Gastroesophageal sphincter (tissue), 3 donors: ENCODE data around the gene SNRNP70.

Experiments
- POLR2A ChIP-seq, 2 donors: fragments of 450-650 bp; IDR thresholded peaks; one replicate each; pipeline ENCODE4 v1.6.1; 2017; ENCODE audit warnings: antibody characterized with exemption in 2 of 2, mild to moderate bottlenecking in 2 of 2, moderate library complexity in 1 of 2
- POLR2AphosphoS5 ChIP-seq: sonication (generic); formaldehyde crosslinking; IDR thresholded peaks from one replicate; pipeline ENCODE4 v1.6.1; 2017; ENCODE audit warnings: antibody characterized with exemption
- TF ChIP-seq, protein P1 (sequence below), 4 experiments: fragments of 200-600 bp in 2 of 4; fragments of 450-650 bp in 2 of 4; sonication (generic) in 1 of 4; IDR thresholded peaks; one replicate each; pipeline ENCODE4 v1.5.1; 2017 to 2019; ENCODE audit warnings: antibody characterized with exemption in 4 of 4, mild to moderate bottlenecking in 2 of 4, moderate library complexity in 2 of 4

GRCh38 chr19:49128545-49129237 is 43.4 kb downstream of the SNRNP70 start:
- TF ChIP-seq POLR2A (IDR thresholded peaks at IDR 0.05), result no peak
- TF ChIP-seq, protein P1, sequence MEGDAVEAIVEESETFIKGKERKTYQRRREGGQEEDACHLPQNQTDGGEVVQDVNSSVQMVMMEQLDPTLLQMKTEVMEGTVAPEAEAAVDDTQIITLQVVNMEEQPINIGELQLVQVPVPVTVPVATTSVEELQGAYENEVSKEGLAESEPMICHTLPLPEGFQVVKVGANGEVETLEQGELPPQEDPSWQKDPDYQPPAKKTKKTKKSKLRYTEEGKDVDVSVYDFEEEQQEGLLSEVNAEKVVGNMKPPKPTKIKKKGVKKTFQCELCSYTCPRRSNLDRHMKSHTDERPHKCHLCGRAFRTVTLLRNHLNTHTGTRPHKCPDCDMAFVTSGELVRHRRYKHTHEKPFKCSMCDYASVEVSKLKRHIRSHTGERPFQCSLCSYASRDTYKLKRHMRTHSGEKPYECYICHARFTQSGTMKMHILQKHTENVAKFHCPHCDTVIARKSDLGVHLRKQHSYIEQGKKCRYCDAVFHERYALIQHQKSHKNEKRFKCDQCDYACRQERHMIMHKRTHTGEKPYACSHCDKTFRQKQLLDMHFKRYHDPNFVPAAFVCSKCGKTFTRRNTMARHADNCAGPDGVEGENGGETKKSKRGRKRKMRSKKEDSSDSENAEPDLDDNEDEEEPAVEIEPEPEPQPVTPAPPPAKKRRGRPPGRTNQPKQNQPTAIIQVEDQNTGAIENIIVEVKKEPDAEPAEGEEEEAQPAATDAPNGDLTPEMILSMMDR (IDR thresholded peaks at IDR 0.05), result no peak
- TF ChIP-seq POLR2AphosphoS5, result no peak
